GM12878 (cell line): Measurements from ENCODE around the gene CADM2. TPM values are rescaled to one million over a fixed set of nuclear protein-coding genes. Genes with fewer than 3 reads are reported as not detected.

ENCODE experiments used
- ATAC-seq: fragments of 200-7000 bp; cut with Tn5 transposase; 3 replicates; pipeline ENCODE4 v1.9.1; 2020; ENCODE audit warnings: mild to moderate bottlenecking, moderate library complexity
- BruUV-seq: library from RNA; stranded (reverse); fragments of 400-500 nt; replicated peaks from 2 replicates; lab custom pipeline; 2021; lab: Mats Ljungman, UMichigan
- CTCF ChIA-PET: fragments of 300-600 bp; sonication (Branson Sonifier 250); formaldehyde crosslinking; extraction: SDS; loops from one replicate; lab custom pipeline; 2021; ENCODE audit warnings: inconsistent platforms; lab: Yijun Ruan, JAX
- POLR2A ChIA-PET: fragments of 350-600 bp; formaldehyde crosslinking; extraction: SDS; loops from one replicate; lab custom pipeline; 2021; ENCODE audit warnings: inconsistent platforms; lab: Charles Lee
- RAD21 ChIA-PET: fragments of 300-600 bp; sonication (Branson Sonifier 250); formaldehyde crosslinking; loops from one replicate; lab custom pipeline; 2023; ENCODE audit warnings: antibody characterized with exemption; ENCODE audit not compliant: unreplicated experiment; lab: Charles Lee
- SMC1A ChIA-PET: fragments of 300-600 bp; sonication (Branson Sonifier 250); formaldehyde crosslinking; loops from one replicate; lab custom pipeline; 2023; ENCODE audit not compliant: unreplicated experiment, uncharacterized antibody; lab: Charles Lee
- DNase-seq: peaks from one replicate; pipeline ENCODE4 v3.0.0-alpha.2; 2011; ENCODE audit warnings: low read depth, low spot score
- FAIRE-seq: peaks from 3 replicates; lab custom pipeline; 2011; peaks lifted over from hg19 to GRCh38; lab: Jason Lieb, UNC
- H2AFZ ChIP-seq: 2 replicates; pipeline ENCODE4 v1.6.0; 2011; ENCODE audit warnings: low read depth, low read length, control low read depth; ENCODE audit not compliant: control insufficient read depth
- H3K27ac ChIP-seq: 2 replicates; pipeline ENCODE4 v1.5.1; 2011; ENCODE audit warnings: control low read depth; ENCODE audit not compliant: control insufficient read depth, insufficient read depth
- H3K27me3 ChIP-seq, 2 experiments: replicated peaks in 1 of 2; 2 replicates each; pipeline versions ENCODE4 v1.6.0 to v1.6.1; 2011; ENCODE audit warnings: low read length in 1 of 2; ENCODE audit not compliant: control insufficient read depth in 2 of 2, insufficient read depth in 2 of 2
- H3K36me3 ChIP-seq, 2 experiments: 2 replicates each; pipeline ENCODE4 v1.5.1; 2011; ENCODE audit warnings: low read length in 1 of 2; ENCODE audit not compliant: control insufficient read depth in 2 of 2, insufficient read depth in 2 of 2
- H3K4me1 ChIP-seq: 2 replicates; pipeline ENCODE4 v1.6.1; 2011; ENCODE audit warnings: mild to moderate bottlenecking, low read length, moderate library complexity, mixed read lengths; ENCODE audit not compliant: control insufficient read depth, insufficient read depth
- H3K4me2 ChIP-seq: 2 replicates; pipeline ENCODE4 v1.6.0; 2011; ENCODE audit warnings: control low read depth; ENCODE audit not compliant: control insufficient read depth, insufficient read depth
- H3K4me3 ChIP-seq: fragments of 200-600 bp; sonication (generic); 2 replicates; pipeline ENCODE4 v1.5.1; 2016
- H3K79me2 ChIP-seq: 2 replicates; pipeline ENCODE4 v1.6.0; 2011; ENCODE audit warnings: low read length; ENCODE audit not compliant: control insufficient read depth, insufficient read depth
- H3K9ac ChIP-seq: 2 replicates; pipeline ENCODE4 v1.8.0; 2011; ENCODE audit warnings: low read length, control low read depth, mixed read lengths; ENCODE audit not compliant: control insufficient read depth, insufficient read depth
- H3K9me3 ChIP-seq: replicated peaks from 3 replicates; pipeline ENCODE4 v1.5.1; 2011; ENCODE audit warnings: mild to moderate bottlenecking, low read length; ENCODE audit not compliant: control insufficient read depth, insufficient read depth
- H4K20me1 ChIP-seq: 2 replicates; pipeline ENCODE4 v1.6.0; 2011; ENCODE audit not compliant: control insufficient read depth, insufficient read depth
- CBFB ChIP-seq: IDR thresholded peaks from 2 replicates; pipeline ENCODE4 v1.6.1; 2016; ENCODE audit warnings: antibody characterized with exemption, low read depth
- EP300 ChIP-seq, 2 experiments: fragments of 150-350 bp in 1 of 2; IDR thresholded peaks; 2 replicates each; pipeline ENCODE4 v1.6.1; 2011 to 2012; ENCODE audit warnings: low read depth in 2 of 2, low read length in 2 of 2, borderline replicate concordance in 1 of 2, improper control_type of control experiment in 1 of 2, inconsistent platforms in 1 of 2; ENCODE audit not compliant: control insufficient read depth in 1 of 2
- EZH2 ChIP-seq: IDR thresholded peaks from 2 replicates; pipeline ENCODE4 v1.6.1; 2012; ENCODE audit warnings: low read depth, mild to moderate bottlenecking, control low read depth, inconsistent platforms, low read length, borderline replicate concordance; ENCODE audit not compliant: control insufficient read depth
- HCFC1 ChIP-seq: fragments of 150-350 bp; IDR thresholded peaks from 2 replicates; pipeline ENCODE4 v1.6.1; 2014; ENCODE audit warnings: low read length
- MEF2A ChIP-seq: IDR thresholded peaks from 2 replicates; pipeline ENCODE4 v1.6.1; 2011; ENCODE audit warnings: low read depth, mild to moderate bottlenecking, low read length, moderate library complexity; ENCODE audit not compliant: insufficient read depth
- MYC ChIP-seq: IDR thresholded peaks from 2 replicates; pipeline ENCODE4 v1.6.1; 2011; ENCODE audit warnings: mild to moderate bottlenecking, low read length, moderate library complexity, inconsistent platforms; ENCODE audit not compliant: insufficient read depth, insufficient replicate concordance, insufficient read length, severe bottlenecking
- NRF1 ChIP-seq: conservative IDR thresholded peaks from 2 replicates; pipeline ENCODE4 v1.6.1; 2011; ENCODE audit warnings: mild to moderate bottlenecking, low read depth, low read length, improper control_type of control experiment
- PAX8 ChIP-seq: fragments of 450-650 bp; IDR thresholded peaks from 2 replicates; pipeline ENCODE4 v1.6.1; 2017; ENCODE audit warnings: mild to moderate bottlenecking, moderate library complexity
- POLR2AphosphoS2 ChIP-seq: IDR thresholded peaks from 2 replicates; pipeline ENCODE4 v1.6.1; 2011; ENCODE audit warnings: low read depth, mild to moderate bottlenecking, low read length, improper control_type of control experiment, moderate library complexity
- SIX5 ChIP-seq: IDR thresholded peaks from 2 replicates; pipeline ENCODE4 v1.6.1; 2011; ENCODE audit warnings: mild to moderate bottlenecking, low read depth, low read length, moderate library complexity; ENCODE audit not compliant: severe bottlenecking
- SUZ12 ChIP-seq: fragments of 200-600 bp; sonication (generic); IDR thresholded peaks from one replicate; pipeline ENCODE4 v1.6.1; 2018; ENCODE audit warnings: antibody characterized with exemption, mild to moderate bottlenecking; ENCODE audit not compliant: unreplicated experiment
- TCF3 ChIP-seq: IDR thresholded peaks from 2 replicates; pipeline ENCODE4 v1.6.1; 2012; ENCODE audit warnings: low read depth, mild to moderate bottlenecking, low read length, borderline replicate concordance; ENCODE audit not compliant: insufficient read depth
- TCF7 ChIP-seq: IDR thresholded peaks from 2 replicates; pipeline ENCODE4 v1.6.1; 2014; ENCODE audit warnings: antibody characterized with exemption, borderline replicate concordance
- WRNIP1 ChIP-seq: IDR thresholded peaks from 2 replicates; pipeline ENCODE4 v1.6.1; 2011; ENCODE audit warnings: low read depth, low read length, improper control_type of control experiment, borderline replicate concordance
- YY1 ChIP-seq: IDR thresholded peaks from 2 replicates; pipeline ENCODE4 v1.6.1; 2011; ENCODE audit warnings: low read depth, mild to moderate bottlenecking, low read length
- ZNF622 ChIP-seq: fragments of 450-650 bp; IDR thresholded peaks from 2 replicates; pipeline ENCODE4 v1.6.1; 2017; ENCODE audit warnings: mild to moderate bottlenecking, inconsistent platforms
- WGBS: methylation state at CpG from one replicate; pipeline ENCODE4 v1.1.6; 2016; ENCODE audit warnings: low lambda C conversion rate; ENCODE audit not compliant: insufficient replicate concordance, insufficient coverage; ENCODE audit errors: missing lambda C conversion rate; 5-methylcytosine and 5-hydroxymethylcytosine counted together
- in situ Hi-C: fragments of 300-500 bp; cut with MboI; formaldehyde crosslinking; loops from 9 replicates; pipeline ENCODE4 v1.14.3; 2018; ENCODE audit warnings: mixed read lengths
- intact Hi-C: fragments of 100-400 bp; cut with micrococcal nuclease; formaldehyde crosslinking; loops from one replicate; pipeline ENCODE4 v1.14.2; 2022; ENCODE audit not compliant: unreplicated experiment
- polyA plus RNA-seq, 11 experiments: library from polyadenylated mRNA; depleted of rRNA in 4 of 11; unstranded in 6 of 11; stranded (reverse) in 5 of 11; fragments of >200 nt; fragmentation: Nextera tagmentation in 4 of 11; fragmentation: Illumina TruSeq in 1 of 11; extraction: Ambion mirVana in 4 of 11; extraction: Trizol in 1 of 11; gene quantifications; 1 replicate in 1 of 11; 2 replicates in 10 of 11; pipeline versions ENCODE4 v1.2.1 to v1.2.3, GENCODE V29; 2011 to 2016; ENCODE audit warnings: inconsistent platforms in 2 of 11, missing spikeins in 2 of 11, low read depth in 1 of 11
- total RNA-seq, 4 experiments: library from RNA; depleted of rRNA in 3 of 4; stranded (reverse); fragments of >200 nt in 3 of 4; fragmentation: Illumina TruSeq in 1 of 4; extraction: Trizol in 1 of 4; gene quantifications; 2 replicates each; pipeline versions ENCODE4 v1.2.1 to v1.2.3, GENCODE V29; 2013 to 2021
- TF ChIP-seq, protein P1 (sequence below): IDR thresholded peaks from 2 replicates; pipeline ENCODE4 v1.6.1; 2012; ENCODE audit warnings: mild to moderate bottlenecking, low read depth, low read length
- TF ChIP-seq, protein P2 (sequence below): fragments of 450-650 bp; formaldehyde crosslinking; IDR thresholded peaks from 2 replicates; pipeline ENCODE4 v1.5.0; 2022; ENCODE audit warnings: mild to moderate bottlenecking, missing genetic modification characterization

CADM2 gene
- total and polyA plus RNA-seq, 10 of the 15 experiments (the other 5 are each of a cell fraction or from before 2014, with no cell fraction given): 0.13 TPM; not detected in 9

DNA sequence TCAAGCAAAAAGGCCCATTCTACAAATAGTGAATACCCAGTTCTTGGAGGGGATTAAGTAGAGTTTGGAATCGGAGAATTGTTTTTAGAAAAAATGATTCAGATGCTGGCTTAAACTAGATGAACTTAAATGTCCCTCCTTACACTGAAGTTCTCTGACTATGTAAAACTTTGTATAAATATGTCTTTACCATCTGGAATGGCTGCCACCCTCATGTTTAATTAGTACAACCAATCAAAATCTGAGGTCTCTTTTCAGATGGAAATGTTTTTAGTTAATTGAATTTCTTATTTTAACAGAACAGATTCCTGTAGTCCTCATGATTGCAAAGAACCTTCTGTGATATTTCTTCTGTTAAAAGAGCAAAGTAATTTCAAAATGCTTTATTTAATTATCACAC lies 94.8 kb downstream of the CADM2 start:
- Histone ChIP-seq H2AFZ (no peak overlapping the region), H3K4me2 (no peak overlapping the region), H3K27ac (no peak overlapping the region), H3K27me3 (no peaks in the 10 kb centered on the region), H3K4me3 (no peak overlapping the region), H3K4me1 (no peaks in the 10 kb centered on the region), H3K9me3 (no peaks in the 10 kb centered on the region), H3K79me2 (no peaks in the 10 kb centered on the region), H3K36me3 (no peaks in the 10 kb centered on the region), H4K20me1 (no peaks in the 10 kb centered on the region), H3K9ac (no peak overlapping the region)
- TF ChIP-seq, protein P1, sequence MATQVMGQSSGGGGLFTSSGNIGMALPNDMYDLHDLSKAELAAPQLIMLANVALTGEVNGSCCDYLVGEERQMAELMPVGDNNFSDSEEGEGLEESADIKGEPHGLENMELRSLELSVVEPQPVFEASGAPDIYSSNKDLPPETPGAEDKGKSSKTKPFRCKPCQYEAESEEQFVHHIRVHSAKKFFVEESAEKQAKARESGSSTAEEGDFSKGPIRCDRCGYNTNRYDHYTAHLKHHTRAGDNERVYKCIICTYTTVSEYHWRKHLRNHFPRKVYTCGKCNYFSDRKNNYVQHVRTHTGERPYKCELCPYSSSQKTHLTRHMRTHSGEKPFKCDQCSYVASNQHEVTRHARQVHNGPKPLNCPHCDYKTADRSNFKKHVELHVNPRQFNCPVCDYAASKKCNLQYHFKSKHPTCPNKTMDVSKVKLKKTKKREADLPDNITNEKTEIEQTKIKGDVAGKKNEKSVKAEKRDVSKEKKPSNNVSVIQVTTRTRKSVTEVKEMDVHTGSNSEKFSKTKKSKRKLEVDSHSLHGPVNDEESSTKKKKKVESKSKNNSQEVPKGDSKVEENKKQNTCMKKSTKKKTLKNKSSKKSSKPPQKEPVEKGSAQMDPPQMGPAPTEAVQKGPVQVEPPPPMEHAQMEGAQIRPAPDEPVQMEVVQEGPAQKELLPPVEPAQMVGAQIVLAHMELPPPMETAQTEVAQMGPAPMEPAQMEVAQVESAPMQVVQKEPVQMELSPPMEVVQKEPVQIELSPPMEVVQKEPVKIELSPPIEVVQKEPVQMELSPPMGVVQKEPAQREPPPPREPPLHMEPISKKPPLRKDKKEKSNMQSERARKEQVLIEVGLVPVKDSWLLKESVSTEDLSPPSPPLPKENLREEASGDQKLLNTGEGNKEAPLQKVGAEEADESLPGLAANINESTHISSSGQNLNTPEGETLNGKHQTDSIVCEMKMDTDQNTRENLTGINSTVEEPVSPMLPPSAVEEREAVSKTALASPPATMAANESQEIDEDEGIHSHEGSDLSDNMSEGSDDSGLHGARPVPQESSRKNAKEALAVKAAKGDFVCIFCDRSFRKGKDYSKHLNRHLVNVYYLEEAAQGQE: no peak
- TF ChIP-seq POLR2AphosphoS2: no peak
- TF ChIP-seq CBFB: no peak
- no peak for TF ChIP-seq EP300 (IDR thresholded peaks at IDR 0.05; ENCODE audit: borderline replicate concordance in 1 of 2, control insufficient read depth in 1 of 2, low read depth in 2 of 2, low read length in 2 of 2)
- no peak for TF ChIP-seq ZNF622
- no peak for TF ChIP-seq EZH2
- no peak for TF ChIP-seq YY1
- no peak for TF ChIP-seq HCFC1
- no peak for TF ChIP-seq SUZ12
- no peak for TF ChIP-seq TCF3
- TF ChIP-seq TCF7: no peak
- no peak for TF ChIP-seq PAX8
- TF ChIP-seq SIX5: no peak
- TF ChIP-seq MEF2A: no peak
- TF ChIP-seq MYC: no peak
- TF ChIP-seq, protein P2, sequence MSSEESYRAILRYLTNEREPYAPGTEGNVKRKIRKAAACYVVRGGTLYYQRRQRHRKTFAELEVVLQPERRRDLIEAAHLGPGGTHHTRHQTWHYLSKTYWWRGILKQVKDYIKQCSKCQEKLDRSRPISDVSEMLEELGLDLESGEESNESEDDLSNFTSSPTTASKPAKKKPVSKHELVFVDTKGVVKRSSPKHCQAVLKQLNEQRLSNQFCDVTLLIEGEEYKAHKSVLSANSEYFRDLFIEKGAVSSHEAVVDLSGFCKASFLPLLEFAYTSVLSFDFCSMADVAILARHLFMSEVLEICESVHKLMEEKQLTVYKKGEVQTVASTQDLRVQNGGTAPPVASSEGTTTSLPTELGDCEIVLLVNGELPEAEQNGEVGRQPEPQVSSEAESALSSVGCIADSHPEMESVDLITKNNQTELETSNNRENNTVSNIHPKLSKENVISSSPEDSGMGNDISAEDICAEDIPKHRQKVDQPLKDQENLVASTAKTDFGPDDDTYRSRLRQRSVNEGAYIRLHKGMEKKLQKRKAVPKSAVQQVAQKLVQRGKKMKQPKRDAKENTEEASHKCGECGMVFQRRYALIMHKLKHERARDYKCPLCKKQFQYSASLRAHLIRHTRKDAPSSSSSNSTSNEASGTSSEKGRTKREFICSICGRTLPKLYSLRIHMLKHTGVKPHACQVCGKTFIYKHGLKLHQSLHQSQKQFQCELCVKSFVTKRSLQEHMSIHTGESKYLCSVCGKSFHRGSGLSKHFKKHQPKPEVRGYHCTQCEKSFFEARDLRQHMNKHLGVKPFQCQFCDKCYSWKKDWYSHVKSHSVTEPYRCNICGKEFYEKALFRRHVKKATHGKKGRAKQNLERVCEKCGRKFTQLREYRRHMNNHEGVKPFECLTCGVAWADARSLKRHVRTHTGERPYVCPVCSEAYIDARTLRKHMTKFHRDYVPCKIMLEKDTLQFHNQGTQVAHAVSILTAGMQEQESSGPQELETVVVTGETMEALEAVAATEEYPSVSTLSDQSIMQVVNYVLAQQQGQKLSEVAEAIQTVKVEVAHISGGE (CRISPR knock-in tag): no peak
- TF ChIP-seq WRNIP1: no peak
- TF ChIP-seq NRF1: no peak
- ATAC-seq: no peak
- intact Hi-C loops: no loop called here
- no peak for DNase-seq
- in situ Hi-C loops: no loop called here
- BruUV-seq: no TSS peak
- ChIA-PET RAD21 (no interaction called here), POLR2A (no interaction called here), SMC1A (interaction anchor here (1.0 kb wide), 1 partner anchor 10 kb away, joined by 3 read pairs; no protein-coding TSS in a partner anchor), CTCF (no interaction called here)
- 35% methylated on average over 1 of the region's 1 CpG for WGBS
- no peak for FAIRE-seq
